A673 (cell line): ENCODE data around the gene CARS2. TPM values are rescaled to one million over a fixed set of nuclear protein-coding genes. Genes with fewer than 3 reads are reported as not detected.
"Not testable (repeated sequence)": the region's sequence is repeated elsewhere in the genome, so short reads cannot be mapped to it uniquely, and the experiment has no call there.

Source experiments
- BruUV-seq: library from RNA; stranded (reverse); fragments of 400-500 nt; replicated peaks from 2 replicates; lab custom pipeline; 2021; lab: Mats Ljungman, UMichigan
- CTCF ChIA-PET: fragments of 300-600 bp; sonication (Branson Sonifier 250); formaldehyde crosslinking; loops from one replicate; lab custom pipeline; 2022; ENCODE audit warnings: antibody characterized with exemption; lab: Charles Lee
- POLR2A ChIA-PET: fragments of 300-600 bp; sonication (Branson Sonifier 250); formaldehyde crosslinking; loops from one replicate; lab custom pipeline; 2022; ENCODE audit warnings: antibody characterized with exemption; ENCODE audit not compliant: low non-redundant PET; lab: Charles Lee
- DNase-seq: peaks from one replicate; pipeline ENCODE4 v3.0.0-alpha.2; 2015; ENCODE audit warnings: low spot score
- H3K27ac ChIP-seq: fragments of 200-600 bp; sonication (generic); 2 replicates; pipeline ENCODE4 v1.5.1; 2016; ENCODE audit warnings: mixed run types, low read depth, mild to moderate bottlenecking, mixed read lengths, antibody characterized with exemption, low read length; ENCODE audit not compliant: poor library complexity, severe bottlenecking
- H3K27me3 ChIP-seq: fragments of 200-600 bp; sonication (generic); replicated peaks from 2 replicates; pipeline ENCODE4 v1.6.1; 2017; ENCODE audit warnings: mixed run types, low read depth, mild to moderate bottlenecking, mixed read lengths, antibody characterized with exemption, low read length; ENCODE audit not compliant: insufficient read depth, poor library complexity
- H3K36me3 ChIP-seq: fragments of 200-600 bp; sonication (generic); 2 replicates; pipeline ENCODE4 v1.6.1; 2016; ENCODE audit warnings: mixed run types, mild to moderate bottlenecking, mixed read lengths, antibody characterized with exemption, low read length; ENCODE audit not compliant: insufficient read depth, poor library complexity, severe bottlenecking
- H3K4me1 ChIP-seq: fragments of 200-600 bp; sonication (generic); 2 replicates; pipeline ENCODE4 v1.6.1; 2017; ENCODE audit warnings: mixed run types, mild to moderate bottlenecking, mixed read lengths, antibody characterized with exemption, low read length; ENCODE audit not compliant: insufficient read depth, poor library complexity, severe bottlenecking
- H3K4me3 ChIP-seq: fragments of 200-600 bp; sonication (generic); 2 replicates; pipeline ENCODE4 v1.5.1; 2016; ENCODE audit warnings: low read depth, mixed run types, mild to moderate bottlenecking, mixed read lengths, low read length; ENCODE audit not compliant: poor library complexity, severe bottlenecking
- H3K9me3 ChIP-seq: fragments of 200-600 bp; sonication (generic); 2 replicates; pipeline ENCODE4 v1.6.1; 2016; ENCODE audit warnings: mixed run types, low read depth, mild to moderate bottlenecking, mixed read lengths, antibody characterized with exemption, low read length; ENCODE audit not compliant: poor library complexity, severe bottlenecking
- EZH2 ChIP-seq: fragments of 200-600 bp; sonication (generic); IDR thresholded peaks from 2 replicates; pipeline ENCODE4 v1.6.1; 2017; ENCODE audit warnings: borderline replicate concordance, low read depth, mild to moderate bottlenecking, mixed read lengths, antibody characterized with exemption, low read length; ENCODE audit not compliant: poor library complexity, severe bottlenecking
- intact Hi-C: fragments of 100-400 bp; cut with micrococcal nuclease; formaldehyde crosslinking; loops from one replicate; pipeline ENCODE4 v1.10.0; 2022; ENCODE audit not compliant: unreplicated experiment
- total RNA-seq: library from RNA; stranded (reverse); gene quantifications from 2 replicates; pipeline ENCODE4 v1.2.3, GENCODE V29; 2021
- TF ChIP-seq, protein P1 (sequence below): fragments of 300-800, 200-600 bp; sonication (generic); conservative IDR thresholded peaks from 2 replicates; pipeline ENCODE4 v1.5.1; 2017; ENCODE audit warnings: low read depth, mild to moderate bottlenecking, antibody characterized with exemption, low read length, moderate library complexity, mixed read lengths

Gene CARS2
- total RNA-seq, 1 experiment from 2014 or later, result 71.4 TPM

DNA sequence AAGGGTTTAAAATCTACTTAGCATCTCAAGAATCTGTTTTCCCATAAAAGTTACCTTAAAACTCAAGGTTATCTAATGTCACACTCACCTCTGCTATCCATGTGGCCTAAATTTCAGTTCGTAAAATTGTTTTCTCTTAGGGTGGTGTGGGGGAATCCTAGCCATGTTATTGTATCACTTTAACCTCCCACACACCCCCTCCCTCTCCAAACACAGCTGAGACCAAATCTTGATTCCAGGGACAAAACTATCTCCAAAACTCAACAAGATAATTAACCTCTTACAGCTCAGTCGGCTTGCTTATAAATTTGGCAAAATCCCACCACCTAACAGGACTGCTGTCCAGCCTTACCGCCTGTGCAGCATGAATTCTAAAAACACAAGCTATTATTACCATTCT is 3.8 kb downstream of the CARS2 start:
- Histone ChIP-seq H3K4me1 (peaks cover 10% of the 10 kb centered on the region), H3K9me3 (no peaks in the 10 kb centered on the region), H3K27me3 (no peaks in the 10 kb centered on the region), H3K4me3 (no peak overlapping the region), H3K27ac (no peak overlapping the region), H3K36me3 (peaks cover 36% of the 10 kb centered on the region)
- CTCF ChIA-PET, result no interaction called here
- POLR2A ChIA-PET, result no interaction called here
- TF ChIP-seq, protein P1, sequence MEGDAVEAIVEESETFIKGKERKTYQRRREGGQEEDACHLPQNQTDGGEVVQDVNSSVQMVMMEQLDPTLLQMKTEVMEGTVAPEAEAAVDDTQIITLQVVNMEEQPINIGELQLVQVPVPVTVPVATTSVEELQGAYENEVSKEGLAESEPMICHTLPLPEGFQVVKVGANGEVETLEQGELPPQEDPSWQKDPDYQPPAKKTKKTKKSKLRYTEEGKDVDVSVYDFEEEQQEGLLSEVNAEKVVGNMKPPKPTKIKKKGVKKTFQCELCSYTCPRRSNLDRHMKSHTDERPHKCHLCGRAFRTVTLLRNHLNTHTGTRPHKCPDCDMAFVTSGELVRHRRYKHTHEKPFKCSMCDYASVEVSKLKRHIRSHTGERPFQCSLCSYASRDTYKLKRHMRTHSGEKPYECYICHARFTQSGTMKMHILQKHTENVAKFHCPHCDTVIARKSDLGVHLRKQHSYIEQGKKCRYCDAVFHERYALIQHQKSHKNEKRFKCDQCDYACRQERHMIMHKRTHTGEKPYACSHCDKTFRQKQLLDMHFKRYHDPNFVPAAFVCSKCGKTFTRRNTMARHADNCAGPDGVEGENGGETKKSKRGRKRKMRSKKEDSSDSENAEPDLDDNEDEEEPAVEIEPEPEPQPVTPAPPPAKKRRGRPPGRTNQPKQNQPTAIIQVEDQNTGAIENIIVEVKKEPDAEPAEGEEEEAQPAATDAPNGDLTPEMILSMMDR, result no peak
- no peak for TF ChIP-seq EZH2
- BruUV-seq, result no TSS peak
- intact Hi-C loops, result no loop called here
- DNase-seq, result no peak

DNA sequence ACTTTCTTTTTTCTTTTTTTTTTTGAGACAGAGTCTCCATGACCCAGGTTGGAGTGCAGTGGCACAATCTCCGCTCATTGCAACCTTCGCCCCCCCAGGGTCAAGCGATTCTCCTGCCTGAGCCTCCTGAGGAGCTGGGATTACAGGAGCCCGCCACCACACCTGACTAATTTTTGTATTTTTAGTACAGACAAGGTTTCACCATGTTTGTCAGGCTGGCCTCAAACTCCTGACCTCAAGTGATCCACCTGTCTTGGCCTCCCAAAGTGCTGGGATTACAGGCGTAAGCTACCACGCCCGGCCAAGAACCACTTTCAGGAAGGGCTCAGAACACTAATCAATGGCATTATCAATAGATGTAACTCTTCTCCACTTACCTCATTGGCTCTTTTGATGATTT is 4.9 kb downstream of the CARS2 start:
- POLR2A ChIA-PET, H3K27me3 ChIP-seq, DNase-seq, H3K4me3 ChIP-seq, CTCF ChIA-PET, intact Hi-C loops, BruUV-seq, H3K27ac ChIP-seq, H3K4me1 ChIP-seq, H3K9me3 ChIP-seq: not testable (repeated sequence)
- peaks cover 39% of the 10 kb centered on the region for H3K36me3 ChIP-seq

DNA sequence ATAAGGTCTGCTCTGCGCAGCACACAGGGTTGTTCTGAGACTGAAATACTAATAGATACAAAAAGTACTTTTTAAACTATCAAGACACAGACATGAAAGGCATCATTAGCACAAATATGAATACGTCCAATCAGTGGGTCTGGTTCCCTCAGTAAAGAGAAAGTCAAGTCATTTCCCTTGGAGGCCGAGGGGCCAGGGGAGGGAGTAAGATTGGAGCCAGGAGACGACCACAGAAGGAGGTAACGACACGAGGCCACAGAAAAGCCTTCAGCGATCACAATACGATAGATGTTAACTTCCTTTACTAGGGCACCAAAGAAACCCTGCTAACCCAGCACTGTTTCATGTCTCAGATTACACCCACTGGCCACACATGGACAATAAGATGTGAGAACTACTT is 5.3 kb downstream of the CARS2 start:
- POLR2A ChIA-PET, result no interaction called here
- H3K9me3 ChIP-seq, result no peaks in the 10 kb centered on the region
- no peak for DNase-seq
- BruUV-seq, result no TSS peak
- no peak overlapping the region for H3K4me3 ChIP-seq
- TF ChIP-seq, protein P1, result no peak
- no peak for TF ChIP-seq EZH2
- CTCF ChIA-PET, result no interaction called here
- peaks cover 39% of the 10 kb centered on the region for H3K36me3 ChIP-seq
- H3K4me1 ChIP-seq, result peaks cover 6% of the 10 kb centered on the region
- no peaks in the 10 kb centered on the region for H3K27me3 ChIP-seq
- H3K27ac ChIP-seq, result no peak overlapping the region
- intact Hi-C loops, result no loop called here

DNA sequence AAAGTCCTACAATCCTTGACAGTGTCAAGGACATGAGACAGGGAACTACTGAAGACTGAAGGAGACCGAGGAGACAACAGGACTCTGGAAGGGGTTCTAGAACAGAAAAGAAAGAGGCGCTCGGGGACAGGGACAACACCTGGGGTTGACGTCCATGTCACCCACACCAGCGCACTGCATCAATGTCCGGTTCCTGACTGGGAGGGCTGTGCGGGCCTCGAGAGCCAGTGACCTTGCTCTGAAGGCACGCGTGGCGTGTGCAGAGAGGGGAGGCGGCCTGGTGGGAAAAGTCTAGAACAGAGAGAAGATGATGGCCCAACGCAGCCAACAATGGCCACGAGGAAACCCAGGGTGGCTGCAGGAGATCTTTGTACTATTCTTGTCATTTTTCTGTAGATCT is 5.7 kb downstream of the CARS2 start:
- DNase-seq, result no peak
- Histone ChIP-seq H3K36me3 (peaks cover 39% of the 10 kb centered on the region), H3K4me1 (peaks cover 5% of the 10 kb centered on the region), H3K27me3 (no peaks in the 10 kb centered on the region), H3K4me3 (no peak overlapping the region), H3K27ac (no peak overlapping the region), H3K9me3 (no peaks in the 10 kb centered on the region)
- no peak for TF ChIP-seq EZH2
- TF ChIP-seq, protein P1, result no peak
- POLR2A ChIA-PET, result no interaction called here
- BruUV-seq, result no TSS peak
- intact Hi-C loops, result no loop called here
- CTCF ChIA-PET, result no interaction called here
